Stimulated activated CD4-positive, alpha-beta T cell treated with anti-CD3 and anti-CD28 coated beads, Interleukin-4, amount 100 ng/mL, for 24 hours (primary cell): Measurements from ENCODE around the gene HIC2.
"Not testable (repeated sequence)": the region's sequence is repeated elsewhere in the genome, so short reads cannot be mapped to it uniquely, and the experiment has no call there.

Experiments used
- DNase-seq: peaks from one replicate; pipeline ENCODE4 v3.0.0-alpha.2; 2020

HIC2 gene

DNA sequence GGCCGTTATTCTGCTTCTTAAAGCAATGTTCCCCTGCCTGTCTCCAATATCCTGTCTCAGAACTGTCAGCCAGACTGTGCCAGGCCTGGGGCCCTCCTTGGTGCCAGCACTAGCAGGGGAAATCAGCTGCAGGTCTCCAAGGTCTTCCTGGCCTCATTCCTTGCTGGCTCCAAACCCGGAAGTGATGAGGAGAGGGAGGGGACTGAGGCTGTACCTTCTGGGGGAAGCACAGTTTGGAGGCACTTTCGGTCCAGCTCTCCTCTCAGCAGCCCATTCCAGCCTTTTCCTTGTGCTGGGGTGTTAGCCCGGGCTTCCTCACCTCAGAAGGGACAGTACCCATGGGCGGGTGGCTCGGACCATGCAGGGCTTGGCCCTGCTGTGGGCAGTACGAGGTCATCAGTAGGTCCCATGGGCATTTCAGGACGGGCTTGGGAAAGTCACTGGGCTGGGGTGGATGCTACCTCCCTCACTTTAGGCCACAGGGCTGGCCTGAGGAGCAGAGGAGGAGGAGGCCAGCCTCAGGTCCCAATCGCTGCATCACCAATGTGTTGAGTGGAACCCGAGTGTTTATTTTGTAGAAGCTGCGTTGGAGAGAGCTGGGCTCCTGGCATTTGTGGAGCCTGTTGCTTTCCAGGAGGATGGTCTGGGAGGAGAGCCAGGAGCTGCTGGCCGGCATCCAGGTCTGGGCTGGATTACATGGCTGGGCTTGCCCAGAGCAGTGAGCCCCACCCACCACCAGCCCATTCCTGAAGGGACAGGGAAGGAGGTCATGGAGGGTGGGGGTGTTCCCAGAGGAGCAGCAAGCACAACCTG lies 19.0 kb downstream of the HIC2 start:
- not testable (repeated sequence) for DNase-seq

DNA sequence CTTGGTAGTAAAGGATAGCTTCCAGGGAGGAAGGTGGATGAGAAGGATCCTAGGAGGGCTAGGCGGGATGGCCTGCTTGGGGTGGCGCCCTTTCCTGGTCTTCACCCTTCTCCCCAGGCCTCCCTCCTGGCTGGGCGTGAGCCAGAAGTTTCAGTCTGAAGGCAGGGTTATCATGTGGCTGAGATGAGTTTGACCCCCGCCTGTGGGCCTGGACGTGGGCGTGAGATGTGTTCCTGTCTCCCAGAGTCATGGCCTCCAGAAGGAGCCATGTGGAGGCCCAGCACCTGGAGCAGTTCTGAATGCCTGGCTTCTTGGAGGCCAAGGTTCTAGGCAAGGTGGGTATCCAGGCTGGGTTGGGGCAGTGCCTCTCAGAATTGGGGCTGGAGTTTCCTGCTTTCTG lies 20.8 kb downstream of the HIC2 start:
- DNase-seq, result not testable (repeated sequence)

DNA sequence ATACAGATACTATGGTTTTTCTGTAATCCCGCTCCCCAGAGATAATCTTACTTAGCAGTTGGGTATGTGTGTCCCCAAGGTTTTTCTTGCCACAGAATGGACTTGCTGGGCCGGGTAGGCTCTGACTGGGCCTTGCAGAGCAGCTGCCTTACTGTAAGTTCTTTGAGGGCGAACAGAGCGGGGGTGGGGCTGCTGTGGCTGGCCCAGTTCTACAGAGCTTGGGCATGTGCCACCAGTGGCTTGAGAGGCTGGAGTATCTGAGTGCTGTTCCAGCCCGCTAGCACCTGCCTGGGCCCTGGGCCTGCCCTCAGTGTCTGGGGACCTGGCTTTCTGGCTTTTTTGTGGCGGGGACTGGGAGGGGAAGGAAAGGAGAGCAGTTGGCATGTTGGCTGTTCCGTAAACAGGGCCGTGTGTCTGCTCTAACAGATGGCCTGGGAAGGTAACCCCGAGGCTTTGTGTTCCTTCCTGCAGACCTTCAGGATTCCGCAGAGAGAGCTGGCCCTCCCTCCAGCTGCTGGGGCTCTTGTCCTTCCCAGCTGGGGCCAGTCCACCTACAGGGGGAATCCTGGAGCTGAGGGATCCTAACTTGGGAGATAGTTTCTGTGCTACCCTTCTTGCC lies 23.0 kb downstream of the HIC2 start:
- not testable (repeated sequence) for DNase-seq

DNA sequence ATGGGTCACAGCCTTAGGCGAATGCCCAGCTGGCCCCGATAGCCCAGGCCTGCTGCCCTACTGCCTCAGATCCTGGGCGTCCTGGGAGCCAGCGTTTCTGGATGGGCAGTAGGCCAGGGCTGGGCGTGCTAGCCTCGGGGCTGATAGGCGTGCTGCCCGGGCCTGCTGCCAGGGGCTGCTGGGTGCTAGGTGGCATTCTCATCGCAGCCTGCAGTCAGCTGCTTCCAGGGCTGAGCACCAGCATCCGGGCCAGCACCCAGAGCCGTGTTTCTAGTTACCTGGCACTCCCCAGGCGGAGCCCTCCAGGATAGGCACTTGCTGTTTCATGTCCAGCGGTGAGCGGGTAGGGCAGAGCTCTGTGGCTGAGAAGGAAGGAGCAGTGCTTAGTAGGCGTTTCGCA lies 23.5 kb downstream of the HIC2 start:
- DNase-seq, result not testable (repeated sequence)

DNA sequence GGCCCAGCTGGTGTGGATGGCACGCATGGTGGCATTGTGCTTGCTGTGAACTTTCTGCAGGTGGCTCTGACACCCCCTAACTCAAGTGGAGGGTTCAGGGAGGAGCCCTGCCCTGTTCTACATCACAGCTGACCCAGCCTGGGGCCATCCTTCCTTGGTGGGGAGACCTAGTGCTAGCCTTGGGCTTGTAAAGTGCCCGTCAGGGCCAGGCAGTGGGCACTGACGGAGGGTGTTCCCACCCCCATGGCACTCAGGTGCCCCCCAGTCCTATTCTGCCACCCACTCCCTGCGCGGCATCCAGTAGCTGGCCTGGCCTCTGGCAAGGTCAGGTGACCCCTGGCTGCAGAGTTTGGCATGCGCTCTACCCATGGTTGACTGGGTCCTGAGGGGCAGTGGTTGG lies 24.0 kb downstream of the HIC2 start:
- not testable (repeated sequence) for DNase-seq

DNA sequence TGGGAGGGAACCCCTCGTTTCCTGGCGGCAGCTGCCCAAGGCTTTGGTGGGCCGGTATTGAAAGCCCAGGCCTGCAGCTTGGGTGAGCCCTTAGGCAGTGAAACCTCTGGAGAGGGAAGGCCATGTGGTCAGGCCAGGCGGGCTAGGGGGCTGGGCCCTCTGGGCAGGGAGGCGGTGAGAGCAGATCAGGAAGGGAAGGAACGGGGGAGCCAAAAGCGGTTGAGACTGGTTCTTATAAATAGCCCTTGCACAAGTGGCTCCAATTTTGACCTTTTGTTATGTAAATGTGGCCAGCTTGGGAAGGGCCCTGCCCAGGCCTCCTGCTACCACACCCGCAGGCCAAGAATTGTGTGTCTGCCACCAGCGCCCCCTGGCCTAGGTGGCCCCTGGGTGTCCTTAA lies 25.0 kb downstream of the HIC2 start:
- DNase-seq, result not testable (repeated sequence)

DNA sequence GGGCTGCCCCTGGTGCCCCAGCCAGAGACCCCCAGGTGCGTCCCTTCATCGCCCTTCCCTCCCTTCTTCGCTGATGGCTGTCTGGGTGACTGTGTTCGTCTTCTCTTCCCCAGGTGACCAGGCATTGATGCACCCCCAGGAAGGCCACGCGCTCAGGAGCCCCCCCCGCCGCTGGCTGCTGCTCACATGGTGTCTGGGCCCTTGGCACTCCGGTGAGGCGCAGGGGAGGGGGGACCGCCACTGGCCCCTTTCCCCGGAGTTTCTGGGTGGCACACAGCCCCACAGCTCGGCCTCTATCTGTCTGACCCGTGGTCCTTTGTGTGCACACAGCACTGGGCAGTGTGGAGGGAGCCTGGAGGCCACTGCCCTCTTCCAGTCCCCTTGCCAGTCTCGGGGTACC lies 25.5 kb downstream of the HIC2 start:
- DNase-seq, result not testable (repeated sequence)

DNA sequence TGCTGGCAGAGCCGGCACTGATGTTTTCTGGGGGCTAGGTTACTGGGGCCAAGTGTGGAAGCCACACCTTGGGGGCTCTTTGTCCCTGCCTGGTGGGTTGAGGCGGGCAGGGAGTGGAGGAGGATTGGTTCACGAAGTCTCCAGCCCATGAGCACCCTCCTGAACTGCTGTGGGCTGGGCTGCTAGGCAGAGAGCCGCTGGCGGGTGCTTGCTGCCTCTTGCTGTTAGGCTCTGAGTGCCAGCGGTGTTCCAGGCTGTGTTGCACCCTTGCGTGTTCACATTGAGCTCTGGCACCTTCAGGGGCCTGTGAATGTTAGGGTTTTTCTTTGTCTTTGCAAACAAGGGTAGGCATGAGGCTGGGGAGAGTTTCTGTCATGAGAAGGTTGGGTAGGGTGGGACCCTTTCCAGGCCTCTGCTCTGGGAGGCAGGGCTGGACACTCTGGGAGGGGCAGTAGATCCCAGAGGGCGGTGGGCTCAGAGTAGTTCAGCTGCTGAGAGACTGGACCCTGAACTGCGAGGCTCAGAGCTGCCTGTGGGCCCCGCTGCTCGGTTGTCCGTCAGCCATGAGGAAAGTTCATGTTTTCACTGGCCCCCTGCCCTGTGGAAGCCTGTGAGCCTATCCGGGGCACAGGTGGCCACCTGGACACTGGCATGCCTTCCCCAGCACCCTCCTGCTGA lies 26.0 kb downstream of the HIC2 start:
- DNase-seq, result no peak

DNA sequence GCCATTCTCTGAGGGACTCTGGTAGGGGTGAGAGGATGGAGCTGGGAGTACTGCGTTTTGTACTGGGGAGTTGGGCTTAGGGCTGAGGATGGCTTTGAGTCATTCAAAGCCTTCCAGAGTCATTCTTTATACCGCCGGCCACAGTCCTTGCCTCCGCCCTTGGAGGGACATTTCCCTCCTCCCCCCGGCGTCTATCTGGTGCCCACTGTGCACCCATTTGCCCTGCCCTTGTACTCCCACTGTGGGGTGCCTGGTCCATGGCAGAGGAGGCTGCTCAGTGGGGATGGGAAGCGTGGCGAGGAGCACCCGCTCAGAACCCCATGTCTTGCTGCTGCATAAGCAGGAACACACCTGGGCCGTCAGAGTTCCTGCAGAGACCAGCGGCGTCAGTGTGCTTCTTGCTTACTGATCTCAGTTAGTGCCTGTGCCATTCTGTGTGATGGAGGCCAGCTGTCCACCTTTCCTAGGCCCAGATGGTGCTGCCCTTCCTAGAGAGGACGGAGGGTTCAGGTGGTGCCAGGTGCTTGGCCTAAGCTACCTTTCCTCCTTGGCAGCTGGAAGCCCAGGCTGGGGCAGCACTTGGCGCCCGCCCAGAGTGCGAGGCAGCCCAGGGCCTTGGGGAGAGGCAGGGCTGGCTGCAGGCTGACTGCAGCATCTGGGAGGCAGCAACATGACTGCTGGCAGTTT lies 26.7 kb downstream of the HIC2 start:
- DNase-seq, result no peak

DNA sequence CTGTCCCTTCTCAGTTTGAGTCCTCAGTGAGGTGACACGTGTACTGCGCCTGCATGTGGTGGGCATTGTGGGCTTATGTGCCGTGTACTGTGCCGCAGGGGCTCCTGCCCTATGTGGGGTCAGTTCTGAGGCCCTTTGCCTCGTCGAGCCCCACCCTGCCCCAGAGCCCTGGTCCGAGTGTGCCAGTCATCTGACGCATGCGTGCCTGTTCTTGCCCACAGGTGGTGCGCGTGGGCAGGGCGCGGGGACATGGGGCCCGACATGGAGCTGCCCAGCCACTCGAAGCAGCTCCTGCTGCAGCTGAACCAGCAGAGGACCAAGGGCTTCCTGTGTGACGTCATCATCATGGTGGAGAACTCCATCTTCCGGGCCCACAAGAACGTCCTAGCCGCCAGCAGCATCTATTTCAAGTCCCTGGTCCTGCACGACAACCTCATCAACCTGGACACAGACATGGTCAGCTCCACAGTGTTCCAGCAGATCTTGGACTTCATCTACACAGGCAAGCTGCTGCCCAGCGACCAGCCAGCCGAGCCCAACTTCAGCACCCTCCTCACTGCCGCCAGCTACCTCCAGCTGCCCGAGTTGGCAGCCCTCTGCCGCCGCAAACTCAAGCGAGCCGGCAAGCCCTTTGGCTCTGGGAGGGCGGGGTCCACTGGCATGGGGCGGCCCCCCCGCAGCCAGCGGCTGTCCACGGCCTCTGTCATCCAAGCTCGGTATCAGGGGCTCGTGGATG lies 27.7 kb downstream of the HIC2 start:
- no peak for DNase-seq

DNA sequence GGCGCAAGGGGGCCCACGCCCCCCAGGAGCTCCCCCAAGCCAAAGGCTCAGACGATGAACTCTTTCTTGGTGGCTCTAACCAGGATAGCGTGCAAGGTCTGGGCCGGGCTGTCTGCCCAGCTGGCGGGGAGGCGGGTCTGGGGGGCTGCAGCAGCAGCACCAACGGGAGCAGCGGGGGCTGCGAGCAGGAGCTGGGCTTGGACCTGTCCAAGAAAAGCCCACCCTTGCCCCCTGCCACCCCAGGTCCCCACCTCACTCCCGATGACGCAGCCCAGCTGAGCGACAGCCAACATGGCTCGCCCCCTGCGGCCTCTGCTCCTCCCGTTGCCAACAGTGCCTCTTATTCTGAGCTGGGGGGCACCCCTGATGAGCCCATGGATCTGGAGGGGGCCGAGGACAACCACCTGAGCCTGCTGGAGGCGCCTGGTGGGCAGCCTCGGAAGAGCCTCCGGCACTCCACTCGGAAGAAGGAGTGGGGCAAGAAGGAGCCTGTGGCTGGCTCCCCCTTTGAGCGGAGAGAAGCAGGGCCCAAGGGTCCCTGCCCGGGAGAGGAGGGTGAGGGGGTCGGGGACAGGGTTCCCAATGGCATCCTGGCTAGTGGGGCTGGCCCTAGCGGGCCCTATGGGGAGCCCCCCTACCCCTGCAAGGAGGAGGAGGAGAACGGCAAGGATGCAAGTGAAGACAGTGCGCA lies 28.4 kb downstream of the HIC2 start:
- no peak for DNase-seq

DNA sequence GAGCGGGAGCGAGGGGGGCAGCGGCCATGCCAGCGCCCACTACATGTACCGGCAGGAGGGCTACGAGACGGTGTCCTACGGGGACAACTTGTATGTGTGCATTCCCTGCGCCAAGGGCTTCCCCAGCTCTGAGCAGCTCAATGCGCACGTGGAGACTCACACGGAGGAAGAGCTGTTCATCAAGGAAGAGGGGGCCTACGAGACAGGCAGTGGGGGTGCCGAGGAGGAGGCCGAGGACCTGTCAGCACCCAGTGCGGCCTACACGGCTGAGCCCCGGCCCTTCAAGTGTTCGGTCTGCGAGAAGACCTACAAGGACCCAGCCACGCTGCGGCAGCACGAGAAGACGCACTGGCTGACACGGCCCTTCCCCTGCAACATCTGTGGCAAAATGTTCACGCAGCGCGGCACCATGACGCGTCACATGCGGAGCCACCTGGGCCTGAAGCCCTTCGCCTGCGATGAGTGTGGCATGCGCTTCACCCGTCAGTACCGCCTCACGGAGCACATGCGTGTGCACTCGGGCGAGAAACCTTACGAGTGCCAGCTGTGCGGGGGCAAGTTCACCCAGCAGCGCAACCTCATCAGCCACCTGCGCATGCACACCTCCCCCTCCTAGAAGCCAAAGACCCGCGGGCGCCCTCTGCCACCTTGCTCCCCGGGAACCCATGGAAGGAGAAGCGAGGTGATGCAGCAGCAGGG lies 29.1 kb downstream of the HIC2 start:
- DNase-seq, result no peak

DNA sequence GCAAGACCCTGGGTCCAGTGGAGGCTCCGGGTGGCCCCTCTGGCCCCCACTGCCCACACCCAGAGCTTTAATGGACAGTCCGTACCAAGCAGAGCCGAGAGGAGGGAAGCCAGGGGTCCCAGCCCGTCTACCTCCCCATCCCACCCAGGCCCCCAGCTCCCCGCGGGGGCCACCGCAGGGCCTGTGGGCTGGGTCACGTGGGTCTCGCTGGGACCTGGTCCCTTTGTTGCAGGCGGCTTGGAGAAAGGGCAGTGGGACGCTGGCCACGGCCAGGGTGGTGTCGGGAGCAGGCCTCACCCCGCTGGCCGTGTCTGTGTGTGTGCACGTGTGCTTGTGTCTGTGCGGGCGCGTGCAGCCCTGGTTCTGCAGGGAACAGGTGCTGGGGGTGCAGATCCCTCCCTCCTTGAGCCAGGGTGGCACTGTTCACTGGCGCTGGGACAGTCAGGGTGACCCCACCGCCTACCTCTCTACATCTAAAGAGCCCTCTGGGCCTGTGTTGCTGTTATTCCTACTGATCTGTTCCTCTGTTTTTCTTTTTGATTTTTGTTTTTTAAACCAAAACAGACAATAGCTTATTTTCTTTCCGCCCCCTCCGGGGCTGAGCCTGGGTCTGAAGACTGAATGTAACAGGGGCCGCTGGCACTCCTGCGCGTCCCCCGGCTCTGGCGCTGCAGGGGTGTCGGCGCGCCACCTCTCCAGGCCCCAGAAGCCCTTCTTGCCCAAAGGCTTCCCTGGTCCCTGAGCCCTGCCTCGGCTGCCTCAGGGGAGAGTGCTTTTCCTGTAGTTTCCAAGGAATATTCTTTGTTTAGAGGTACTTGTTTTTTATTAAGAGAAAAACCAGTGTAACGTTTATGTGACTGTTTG lies 29.9 kb downstream of the HIC2 start:
- DNase-seq, result no peak

DNA sequence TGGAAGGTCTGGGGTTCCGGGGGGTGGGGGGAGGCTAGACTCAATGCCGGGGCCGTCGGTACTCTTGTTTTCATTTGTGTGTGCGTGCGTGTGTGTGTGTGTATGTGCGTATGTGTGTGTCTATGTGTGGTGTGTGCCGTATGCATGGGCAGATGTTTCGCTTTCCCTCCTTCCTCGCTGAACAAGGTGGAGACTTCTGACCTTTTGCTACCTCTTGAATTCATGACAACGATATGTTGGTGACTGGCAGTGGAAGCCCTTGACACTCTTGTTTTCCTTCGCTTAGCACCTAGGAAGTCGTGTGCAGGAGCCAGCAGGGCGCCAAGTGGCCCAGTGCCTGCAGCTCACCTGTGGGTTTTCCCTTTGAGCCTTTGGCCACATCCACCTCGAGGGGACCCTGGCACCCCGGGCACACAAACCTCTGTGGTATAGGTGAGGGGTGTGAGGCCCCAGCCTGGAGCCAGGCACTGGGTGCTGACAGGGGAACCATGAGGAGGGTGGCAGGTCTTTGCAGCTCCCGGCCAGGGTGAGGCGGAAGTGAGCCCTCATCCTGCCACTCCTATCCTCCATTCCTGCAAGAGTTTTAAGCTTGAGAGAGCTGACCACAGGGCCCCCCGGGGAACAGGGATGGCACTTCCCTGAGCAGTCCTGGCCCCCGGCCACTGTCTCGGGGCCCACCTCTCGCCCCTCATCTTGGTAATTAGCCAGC lies 30.7 kb downstream of the HIC2 start:
- no peak for DNase-seq

DNA sequence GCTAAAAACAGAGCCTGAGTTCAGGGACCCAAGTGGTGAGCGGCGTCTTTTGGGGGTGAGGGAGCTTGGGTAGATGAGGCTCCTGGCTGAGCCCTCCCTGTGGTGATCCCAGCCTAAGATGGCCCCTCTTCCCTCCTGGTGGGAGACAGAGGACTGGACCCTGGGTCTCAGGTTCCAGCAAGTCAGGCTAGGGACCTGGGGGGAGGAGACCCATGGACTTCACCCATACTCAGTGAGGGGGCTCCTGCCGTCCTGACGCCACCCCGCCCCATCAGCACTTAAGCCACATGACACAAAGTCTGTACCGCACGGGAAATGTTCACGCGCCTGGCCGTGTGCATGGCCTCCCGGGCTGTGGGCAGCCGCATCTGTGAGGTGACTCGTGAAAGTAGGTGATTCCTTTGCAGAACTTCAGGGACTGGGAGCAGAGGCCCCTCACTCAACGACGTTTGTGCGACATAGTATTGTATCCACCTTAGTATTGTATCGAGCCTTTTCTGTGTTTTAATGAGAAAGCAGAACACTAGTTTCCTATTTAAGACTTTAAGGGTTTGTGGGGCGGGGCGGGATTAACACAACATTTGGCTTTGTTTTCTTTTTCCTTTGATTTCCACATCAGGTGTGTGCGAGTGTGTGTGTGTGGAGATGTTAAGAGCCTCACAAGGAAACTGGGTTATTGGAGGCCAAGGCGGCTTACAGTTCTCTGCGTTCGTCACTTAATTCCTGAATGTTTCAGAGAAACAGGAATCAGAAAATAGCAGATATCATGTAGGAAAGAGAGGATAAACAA lies 31.7 kb downstream of the HIC2 start:
- no peak for DNase-seq

DNA sequence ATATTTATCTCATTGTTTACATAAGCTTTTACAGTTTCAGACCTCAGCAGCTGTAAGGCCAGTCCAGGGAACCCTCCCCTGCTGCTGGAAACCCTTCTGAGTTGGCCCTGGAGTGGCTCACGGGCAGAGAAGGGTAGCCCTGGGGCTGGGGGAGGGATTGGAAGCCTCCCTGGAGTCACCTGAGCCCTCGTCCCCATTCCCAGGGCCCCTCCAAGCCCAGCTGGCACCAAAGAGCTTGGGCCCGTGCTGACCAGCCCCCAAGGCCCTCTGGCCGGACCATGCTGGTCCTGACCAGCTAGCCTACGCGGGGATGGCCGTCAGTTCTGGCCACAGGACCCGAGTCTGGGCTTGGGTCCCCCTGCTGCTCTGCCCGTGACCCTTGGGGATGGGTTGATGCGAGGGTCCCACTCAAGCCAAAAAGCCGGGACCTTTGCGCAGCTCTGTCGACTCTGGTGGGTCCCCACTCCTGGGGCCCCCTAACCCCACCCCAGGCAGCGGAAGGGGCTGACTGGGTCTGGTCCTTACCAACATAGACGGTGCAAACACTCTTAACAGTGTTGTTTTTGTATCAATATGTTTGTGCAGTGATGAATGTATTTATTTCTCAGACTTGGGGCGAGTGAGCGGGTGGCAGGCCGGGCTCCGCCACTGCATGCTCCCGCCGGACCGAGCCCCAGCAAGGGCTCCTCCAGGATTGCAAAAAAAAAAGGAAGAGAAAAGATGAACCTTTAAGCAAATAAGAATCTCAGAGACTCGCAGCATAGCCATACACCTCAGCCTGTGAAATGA lies 32.6 kb downstream of the HIC2 start:
- DNase-seq, result no peak

DNA sequence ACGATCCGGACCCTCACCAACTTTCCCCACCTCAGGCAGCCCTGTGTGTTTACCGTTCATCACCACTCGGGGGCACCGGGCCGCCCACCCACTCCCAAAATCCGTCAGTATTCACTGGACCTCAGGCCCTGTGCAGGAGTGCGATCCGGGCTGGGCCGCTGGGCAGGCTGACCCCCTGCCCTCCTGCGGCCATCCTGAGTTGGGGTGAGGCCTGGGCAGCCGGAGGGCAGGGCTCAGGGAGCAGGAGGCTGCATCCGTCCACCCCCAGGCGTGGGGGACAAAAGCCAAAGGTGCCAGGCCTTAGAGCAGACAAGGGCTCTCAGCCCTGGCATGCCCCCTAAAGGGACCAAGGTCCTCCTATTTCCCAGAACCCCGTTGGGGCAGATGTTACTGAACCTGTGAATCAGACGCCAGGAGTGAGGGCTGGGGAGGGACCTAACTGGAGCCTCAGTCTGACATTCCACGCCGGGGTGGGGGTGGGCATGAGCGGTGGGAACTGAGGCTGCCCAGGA lies 33.2 kb downstream of the HIC2 start:
- no peak for DNase-seq

DNA sequence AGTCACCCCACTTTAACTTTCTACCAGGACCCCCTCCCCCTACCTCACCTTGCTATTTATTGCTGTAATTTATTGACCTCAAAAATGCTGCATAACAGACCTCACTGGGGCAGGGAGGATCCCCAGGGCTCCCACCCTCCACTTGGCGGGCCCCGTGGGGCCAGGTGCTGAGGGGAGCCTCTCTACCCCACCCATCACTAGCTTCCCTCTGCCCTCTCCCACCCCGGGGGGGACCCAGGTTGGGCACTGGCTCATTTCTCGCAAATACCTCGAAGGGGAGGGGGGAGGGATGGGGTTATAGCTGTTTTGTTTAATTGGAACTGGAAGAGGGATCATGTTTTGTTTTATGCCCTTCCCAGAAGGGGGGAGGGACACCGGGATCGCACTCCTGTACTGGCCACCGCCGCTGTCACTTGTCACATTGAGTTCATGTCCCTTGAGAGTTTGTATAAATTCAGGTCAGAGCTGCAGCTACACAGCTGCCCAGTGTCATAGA lies 33.7 kb downstream of the HIC2 start:
- no peak for DNase-seq
